ENCODE measurements around the gene PTCD3.

DNA sequence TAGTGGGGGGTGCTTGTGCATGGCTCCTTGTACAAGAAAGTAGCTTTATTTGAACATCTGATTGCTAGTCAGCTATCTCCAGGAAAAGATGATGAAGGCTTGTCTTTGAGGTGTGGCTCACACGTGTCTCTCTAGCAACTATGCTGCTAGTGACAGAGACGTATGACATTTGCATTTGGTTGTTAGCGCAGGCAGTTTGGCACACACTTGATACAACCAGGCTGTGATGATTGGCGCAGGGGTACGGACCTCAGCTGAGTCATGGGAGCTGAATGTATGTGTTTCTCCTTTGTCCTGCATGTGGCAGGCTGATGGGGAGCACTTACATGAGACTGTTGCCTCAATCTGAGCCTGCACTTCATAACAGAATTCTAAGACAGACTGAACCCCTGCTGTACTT lies 29.6 kb downstream of the PTCD3 start:
- TF ChIP-seq REST (IDR thresholded peaks at IDR 0.05; ENCODE audit: insufficient read depth in 1 of 2, low read depth in 2 of 2, low read length in 2 of 2) (no peak), POLR2AphosphoS5 (IDR thresholded peaks at IDR 0.05; ENCODE audit: low read depth, low read length) (no peak), TAF1 (IDR thresholded peaks at IDR 0.05; ENCODE audit: borderline replicate concordance, insufficient read depth, low read length) (no peak)
